GM12873 (cell line): ENCODE results near the gene DOCK7.

Source experiments
- CTCF ChIP-seq: IDR thresholded peaks from 2 replicates; pipeline ENCODE4 v1.5.1; 2012; ENCODE audit warnings: low read depth, mild to moderate bottlenecking, moderate library complexity, low read length, control low read depth; ENCODE audit not compliant: insufficient read depth; ENCODE audit errors: missing control alignments

Gene DOCK7

DNA sequence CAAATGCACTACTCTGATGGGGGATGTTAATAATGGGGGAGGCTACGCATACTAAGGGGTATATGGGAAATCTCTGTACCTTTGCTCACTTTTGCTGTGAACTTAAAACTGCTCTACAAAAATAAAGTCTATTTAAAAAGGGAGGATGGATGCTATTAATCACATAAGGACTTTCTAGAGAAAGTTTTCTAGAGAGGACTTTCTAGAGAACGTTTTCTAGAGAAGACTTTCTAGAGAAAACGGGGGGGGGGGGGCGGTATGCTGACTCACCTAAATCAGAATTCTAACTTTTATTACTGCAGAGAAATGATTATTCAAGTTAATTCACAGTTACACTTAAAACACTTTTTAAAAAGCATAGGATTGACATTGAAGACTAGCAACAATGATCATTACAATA, 175.2 kb downstream of the DOCK7 start:
- TF ChIP-seq CTCF: no peak

- no peak for TF ChIP-seq CTCF
Observed at GRCh38 chr1:62509028-62509427, 179.2 kb downstream of the DOCK7 start.

DNA sequence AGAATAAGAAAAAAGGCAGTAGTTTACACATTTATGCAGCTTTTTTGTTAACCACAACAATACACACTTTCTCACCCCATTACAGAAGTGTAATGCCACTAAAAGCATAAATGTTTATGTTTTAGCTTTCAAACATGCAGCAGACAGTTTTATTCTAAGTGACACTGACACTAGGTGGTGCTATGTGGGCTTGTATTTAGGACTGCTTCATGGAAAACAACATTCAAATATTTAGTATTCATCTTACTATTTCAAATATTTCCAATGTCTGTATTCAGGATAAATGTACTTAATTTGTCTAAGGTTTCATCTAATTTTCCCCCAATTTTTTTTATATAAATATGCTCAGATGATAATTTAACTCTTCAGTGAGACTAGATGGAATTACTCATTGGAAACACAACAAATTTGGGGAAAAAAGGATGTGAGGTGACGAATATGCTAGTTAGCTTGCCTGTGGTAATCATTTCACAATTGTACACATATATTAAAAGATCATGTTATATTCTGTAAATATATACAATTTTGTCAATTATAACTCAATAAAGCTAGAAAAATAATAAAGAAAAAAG, 179.9 kb downstream of the DOCK7 start:
- TF ChIP-seq CTCF: peak; percentile 62

DNA sequence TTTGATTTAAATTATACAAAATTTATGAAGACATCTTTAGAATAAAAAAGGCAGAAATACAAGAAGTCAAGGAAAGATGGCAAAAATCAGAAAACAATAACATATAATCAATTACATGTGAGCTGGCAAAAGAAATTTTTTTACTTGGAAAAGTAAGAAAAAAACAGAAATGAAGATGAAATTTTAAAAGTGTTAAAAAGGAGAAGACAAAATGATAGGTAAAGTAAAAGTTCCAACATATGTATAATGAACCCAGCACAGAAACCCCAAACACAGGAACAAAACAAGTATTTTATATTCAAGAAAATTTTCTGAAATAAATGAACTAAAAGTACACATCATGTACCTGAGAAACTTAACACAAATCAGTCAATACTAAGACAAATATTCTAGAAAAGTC, 188.0 kb downstream of the DOCK7 start:
- TF ChIP-seq CTCF: no peak

DNA sequence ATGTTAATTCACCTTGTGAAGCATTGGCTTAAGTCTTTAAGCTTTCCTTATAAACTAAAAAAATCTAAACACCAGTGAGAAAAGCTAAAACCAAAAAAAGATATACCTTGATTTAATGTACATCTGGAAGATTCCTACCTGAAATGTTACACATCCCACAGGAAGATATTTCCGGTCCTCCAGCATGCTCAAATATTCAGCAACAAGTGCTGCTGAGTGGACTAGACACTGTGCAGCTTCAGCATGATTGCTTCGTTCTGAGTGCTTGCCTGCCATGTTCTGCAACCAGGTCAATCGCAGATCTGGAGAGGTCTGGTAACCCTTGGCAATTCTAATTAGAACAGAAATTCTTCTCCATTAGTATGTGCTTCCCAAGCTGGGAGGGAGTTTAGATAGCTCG, 194.0 kb downstream of the DOCK7 start:
- TF ChIP-seq CTCF: no peak

- no peak for TF ChIP-seq CTCF
Observed at GRCh38 chr1:62493656-62494055, 194.5 kb downstream of the DOCK7 start.

- TF ChIP-seq CTCF: no peak
Observed at GRCh38 chr1:62492521-62492920, 195.7 kb downstream of the DOCK7 start.
